ENCODE measurements around the gene UPP1.
"Not testable (repeated sequence)": the region's sequence is repeated elsewhere in the genome, so short reads cannot be mapped to it uniquely, and the experiment has no call there.

The UPP1 gene

DNA sequence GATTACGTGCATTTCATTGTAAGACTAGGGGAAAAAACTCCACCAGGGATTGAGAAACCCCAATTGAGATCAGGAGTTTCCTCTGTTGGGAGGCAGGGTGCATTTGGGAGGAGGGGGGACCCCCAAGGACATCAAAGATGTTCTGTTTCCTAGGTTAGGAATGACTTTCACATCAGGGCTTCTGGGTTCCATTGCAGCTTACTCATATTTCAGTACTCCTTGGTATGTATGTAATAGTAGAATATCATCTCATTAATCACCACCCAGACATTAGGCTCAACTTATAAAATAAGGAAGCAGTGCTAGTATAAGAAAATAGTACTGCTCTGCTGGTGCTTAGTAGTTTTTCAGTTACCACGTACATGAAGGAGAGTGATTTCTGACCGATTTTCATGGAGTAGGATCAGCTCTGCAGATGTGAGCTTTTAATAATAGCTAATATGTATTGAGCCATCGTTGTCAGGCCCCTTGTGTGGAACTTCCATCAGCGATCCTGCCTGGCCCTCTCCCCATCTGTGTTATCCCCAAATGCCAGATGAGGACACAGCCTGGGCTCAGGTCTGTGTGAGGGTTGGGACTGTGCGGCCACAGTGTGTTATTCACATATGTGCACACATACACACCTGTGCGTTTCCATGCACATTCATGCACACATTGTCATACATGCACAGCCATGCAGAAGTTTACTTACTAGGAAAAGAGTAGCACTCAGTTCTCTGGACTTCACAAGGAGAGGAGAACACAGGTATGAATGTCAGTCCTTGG lies 23.5 kb downstream of the UPP1 start:
- peak; percentile 46 for DNase-seq (ENCODE audit: low spot score)

DNA sequence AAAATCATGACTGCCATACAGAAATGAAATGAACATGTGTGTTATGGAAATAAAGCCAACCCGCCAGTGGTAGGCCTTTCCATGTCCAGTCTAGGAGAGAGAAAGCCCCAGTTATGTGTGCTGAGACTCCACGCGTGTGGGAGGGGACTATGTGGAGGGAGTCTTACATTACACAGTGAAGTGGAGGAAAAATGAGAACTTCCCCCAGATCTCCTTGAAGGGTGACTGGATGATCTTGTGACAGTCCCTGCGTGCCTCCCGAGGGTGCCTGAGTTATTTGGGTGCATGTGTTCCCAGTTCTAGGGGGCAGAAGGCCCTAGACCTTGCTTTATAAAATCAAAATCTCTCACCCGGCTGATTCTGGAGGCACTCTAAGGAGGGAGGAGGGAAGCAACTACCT lies 24.2 kb downstream of the UPP1 start:
- no peak for DNase-seq (ENCODE audit: low spot score)

DNA sequence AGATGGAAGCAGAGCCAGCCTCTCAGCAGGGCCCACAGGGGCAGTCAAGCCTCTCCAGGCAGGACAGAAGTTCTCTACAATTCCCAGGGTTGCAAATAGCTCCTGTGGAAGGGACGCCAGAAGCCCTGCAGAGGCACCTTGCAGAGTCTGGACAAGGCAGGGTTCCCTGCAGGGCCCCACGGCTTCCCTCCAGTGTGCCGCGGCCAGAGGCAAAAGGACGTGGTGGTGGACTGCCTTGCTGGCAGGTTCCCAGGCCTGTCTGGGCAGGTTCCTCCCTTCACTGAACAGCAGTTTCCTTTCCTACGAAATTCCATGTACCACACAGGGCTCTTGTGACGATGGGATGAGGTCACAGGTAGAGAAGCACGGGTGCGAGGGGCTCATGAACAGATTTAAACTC lies 25.1 kb downstream of the UPP1 start:
- DNase-seq (ENCODE audit: low spot score), result no peak

DNA sequence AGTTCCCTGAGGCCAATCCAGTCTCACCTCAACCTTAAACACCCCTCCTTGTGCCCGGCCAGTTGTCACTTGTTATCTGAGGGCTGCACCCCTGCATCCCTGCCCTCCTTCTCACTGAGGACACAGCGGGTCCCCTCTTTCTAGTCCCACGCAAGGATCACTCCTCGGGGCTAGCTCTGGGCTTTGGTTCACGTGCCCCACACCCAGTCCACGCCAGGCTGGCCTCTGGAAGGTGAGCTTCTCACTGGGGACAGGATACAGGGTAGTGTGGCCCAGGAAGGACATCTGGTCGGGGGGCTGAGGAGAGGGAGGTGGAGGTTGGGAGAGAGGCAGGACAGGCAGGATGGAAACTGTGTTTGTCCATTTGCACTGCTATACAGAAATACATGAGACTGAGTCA lies 25.5 kb downstream of the UPP1 start:
- DNase-seq (ENCODE audit: low spot score), result no peak

DNA sequence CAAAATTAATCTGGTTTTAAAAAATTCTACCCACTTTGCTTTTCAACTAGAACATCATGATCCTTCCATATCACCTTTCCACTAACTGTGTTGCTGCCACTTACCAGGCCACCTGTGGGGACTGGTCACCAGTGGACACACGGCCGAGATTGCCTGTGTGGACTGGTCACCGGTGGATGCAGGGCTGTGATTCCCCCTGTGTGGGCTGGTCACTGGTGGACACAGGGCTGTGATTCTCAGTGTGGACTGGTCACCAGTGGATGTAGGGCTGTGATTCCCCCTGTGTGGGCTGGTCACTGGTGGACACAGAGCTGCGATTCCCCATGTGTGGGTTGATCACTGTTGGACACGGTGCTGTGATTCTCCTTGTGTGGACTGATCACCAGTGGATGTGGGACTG lies 27.0 kb downstream of the UPP1 start:
- no peak for DNase-seq (ENCODE audit: low spot score)

DNA sequence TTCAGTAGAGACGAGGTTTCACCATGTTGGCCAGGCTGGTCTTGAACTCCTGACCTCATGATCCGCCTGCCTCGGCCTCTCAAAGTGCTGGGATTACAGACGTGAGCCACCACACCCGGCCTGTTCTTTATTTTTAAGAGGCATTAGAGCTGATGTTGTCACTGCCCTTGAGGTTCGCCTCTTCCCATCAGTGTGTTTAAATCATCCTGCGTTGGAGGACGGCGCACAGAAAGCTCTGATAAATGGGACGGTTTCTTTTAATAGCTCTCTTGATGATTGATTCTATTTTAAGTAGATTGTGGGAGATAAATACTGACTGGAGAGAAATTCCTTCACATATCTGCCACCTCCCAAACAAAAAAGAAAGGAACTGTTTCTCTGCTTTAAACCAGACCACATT lies 29.0 kb downstream of the UPP1 start:
- no peak for DNase-seq (ENCODE audit: low spot score)

DNA sequence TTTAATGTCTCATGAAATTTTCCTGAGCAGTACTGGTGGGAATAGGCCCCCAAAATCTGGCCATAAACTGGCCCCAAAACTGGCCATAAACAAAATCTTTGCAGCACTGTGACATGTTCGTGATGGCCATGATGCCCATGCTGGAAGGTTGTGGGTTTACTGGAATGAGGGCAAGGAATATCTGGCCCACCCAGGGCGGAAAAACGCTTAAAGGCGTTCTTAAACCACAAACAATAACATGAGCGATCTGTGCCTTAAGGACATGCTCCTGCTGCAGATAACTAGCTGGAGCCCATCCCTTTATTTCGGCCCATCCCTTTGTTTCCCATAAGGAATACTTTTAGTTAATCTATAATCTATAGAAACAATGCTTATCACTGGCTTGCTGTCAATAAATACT lies 31.5 kb downstream of the UPP1 start:
- not testable (repeated sequence) for DNase-seq (ENCODE audit: low spot score)

DNA sequence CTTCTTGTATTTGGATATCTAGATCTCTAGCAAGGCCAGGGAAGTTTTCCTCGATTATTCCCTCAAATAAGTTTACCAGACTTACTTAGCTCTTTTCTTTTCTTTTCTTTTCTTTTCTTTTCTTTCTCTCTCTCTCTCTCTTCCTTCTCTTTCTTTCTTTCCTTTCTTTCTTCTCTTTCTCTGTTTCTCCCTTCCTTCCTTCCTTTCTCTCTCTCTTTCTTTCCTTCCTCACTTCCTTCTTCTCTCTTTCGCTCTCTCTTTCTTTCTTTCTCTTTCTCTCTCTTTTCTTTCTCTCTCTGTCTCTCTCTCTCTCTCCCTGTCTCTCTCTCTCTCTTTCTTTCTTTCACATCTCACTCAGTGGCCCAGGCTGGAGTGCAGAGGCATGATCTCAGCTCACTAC lies 37.0 kb downstream of the UPP1 start:
- DNase-seq (ENCODE audit: low spot score), result no peak

DNA sequence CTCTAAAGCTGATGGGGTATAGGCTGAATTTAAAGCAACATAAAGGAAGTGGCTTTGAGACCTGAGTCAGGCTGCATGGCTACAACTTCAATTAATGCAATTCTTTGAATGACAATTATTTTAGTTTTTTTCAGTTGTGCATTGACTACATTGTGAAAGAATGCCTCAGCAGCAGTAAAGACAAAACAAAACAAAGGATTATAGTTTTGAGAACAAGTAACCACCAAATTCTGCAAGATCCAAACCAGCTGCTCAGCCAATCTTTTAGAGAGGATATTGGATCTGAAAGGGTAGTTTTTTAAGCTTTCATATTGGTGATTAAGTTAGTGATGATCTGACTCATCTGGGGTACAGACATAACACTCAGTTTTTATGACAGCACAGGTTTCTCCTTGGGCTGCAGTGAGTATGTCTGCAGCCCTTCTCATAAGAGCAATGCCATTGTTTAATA lies 41.6 kb downstream of the UPP1 start:
- peak; percentile 69 for DNase-seq (ENCODE audit: low spot score)

DNA sequence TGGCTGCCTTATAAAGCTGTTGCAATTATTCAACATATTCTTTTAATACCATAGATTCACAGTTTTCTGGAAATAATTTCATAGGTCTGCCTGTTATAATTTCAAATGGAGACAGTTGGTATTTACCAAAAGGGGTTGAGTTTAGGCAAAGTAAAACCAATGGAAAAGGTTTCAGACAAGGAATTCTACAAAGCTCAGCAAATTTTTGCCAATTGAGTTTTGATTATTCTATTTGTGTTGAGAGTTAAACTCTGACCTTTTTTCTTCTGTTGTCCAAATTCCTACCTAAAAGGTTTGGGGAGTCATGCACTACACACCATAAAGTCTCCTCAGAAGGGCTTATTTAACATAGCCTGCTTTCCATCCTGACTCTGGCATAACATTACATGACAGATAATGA lies 43.7 kb downstream of the UPP1 start:
- no peak for DNase-seq (ENCODE audit: low spot score)

DNA sequence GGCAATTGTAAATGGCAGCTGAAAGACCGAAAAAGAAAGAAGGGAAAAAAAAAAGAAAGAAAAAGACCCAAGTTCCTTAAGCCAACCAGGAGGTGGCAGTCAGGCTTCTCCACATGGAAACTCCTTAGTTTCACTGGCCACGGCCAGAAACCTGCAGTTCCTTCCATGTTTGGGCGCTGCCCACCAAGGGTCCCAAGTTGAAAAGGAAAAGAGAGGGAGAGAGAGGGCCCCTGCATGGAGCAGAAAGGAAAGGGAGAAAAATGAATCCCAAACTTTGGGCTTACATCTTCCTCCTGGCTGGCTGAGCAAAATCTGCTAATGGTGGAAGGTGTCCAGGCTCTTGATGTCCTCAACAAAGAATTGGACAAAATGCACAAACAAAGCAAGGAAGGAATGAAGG lies 50.4 kb downstream of the UPP1 start:
- DNase-seq (ENCODE audit: low spot score), result no peak

DNA sequence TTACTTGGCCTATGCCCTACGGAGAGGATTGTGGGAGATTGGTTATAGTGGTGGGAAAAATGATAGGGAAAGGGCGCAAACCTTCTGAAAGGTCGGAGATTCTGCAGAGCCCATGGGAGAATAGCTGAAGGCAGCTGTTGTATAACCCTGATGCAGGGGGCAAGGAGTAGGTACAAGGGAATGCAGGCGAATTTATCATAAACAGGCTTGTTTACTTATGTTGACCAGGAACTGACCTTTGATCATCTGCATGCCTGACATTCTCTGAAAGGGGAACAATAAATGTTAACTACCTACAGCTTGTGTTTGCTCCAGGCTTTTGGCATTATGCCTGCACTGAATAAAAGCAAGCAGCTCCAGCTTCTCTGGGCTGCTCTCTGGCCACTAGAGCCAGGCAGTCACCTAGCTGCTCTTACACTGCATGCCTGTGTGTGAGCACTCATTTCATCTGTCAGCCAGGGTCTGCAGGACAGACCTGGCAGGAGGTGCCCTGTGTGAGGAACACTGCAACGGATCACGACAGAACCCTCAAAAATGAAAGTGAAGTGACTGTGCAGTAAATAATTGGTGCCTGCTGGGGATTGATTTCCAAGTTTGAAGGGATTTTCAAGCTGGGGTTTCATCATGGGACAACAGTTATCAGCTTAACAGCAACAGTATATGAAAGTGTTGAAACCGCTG lies 51.1 kb downstream of the UPP1 start:
- no peak for DNase-seq (ENCODE audit: low spot score)

DNA sequence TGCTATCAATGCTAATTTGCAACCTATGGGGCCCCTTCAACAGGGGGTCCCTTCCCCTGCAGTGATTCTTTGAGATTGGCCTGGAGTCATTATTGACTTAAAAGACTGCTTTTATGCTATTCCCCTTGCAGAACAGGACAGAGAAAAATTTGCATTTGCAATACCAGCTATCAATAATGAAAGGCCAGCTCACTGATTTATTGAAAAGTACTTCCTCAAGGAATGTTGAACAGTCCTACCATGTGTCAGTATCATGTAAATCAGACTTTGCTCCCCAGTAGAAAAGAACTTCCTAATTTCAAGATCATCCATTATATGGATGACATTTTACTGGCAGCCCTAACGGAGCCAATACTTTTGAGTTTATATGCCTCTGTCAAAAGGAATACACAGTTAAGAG lies 52.5 kb downstream of the UPP1 start:
- DNase-seq (ENCODE audit: low spot score), result no peak

DNA sequence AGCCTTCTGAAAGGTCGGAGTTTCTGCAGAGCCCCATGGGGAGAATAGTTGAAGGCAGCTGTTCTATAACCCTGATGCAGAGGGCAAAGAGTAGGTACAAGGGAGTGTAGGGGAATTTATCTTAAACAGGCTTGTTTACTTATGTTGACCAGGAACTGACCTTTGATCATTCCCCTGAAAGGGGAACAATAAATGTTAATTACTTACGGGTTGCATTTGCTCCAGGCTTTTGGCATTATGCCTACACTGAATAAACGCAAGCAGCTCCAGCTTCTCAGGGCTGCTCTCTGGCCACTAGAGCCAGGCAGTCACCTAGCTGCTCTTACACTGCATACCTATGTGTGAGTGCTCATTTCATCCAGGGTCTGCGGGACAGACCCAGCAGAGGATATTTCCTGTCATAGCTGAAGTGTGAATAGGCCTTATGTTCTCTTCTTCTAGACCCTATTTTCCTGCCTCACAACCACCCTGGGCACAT lies 55.3 kb downstream of the UPP1 start:
- DNase-seq (ENCODE audit: low spot score), result no peak

DNA sequence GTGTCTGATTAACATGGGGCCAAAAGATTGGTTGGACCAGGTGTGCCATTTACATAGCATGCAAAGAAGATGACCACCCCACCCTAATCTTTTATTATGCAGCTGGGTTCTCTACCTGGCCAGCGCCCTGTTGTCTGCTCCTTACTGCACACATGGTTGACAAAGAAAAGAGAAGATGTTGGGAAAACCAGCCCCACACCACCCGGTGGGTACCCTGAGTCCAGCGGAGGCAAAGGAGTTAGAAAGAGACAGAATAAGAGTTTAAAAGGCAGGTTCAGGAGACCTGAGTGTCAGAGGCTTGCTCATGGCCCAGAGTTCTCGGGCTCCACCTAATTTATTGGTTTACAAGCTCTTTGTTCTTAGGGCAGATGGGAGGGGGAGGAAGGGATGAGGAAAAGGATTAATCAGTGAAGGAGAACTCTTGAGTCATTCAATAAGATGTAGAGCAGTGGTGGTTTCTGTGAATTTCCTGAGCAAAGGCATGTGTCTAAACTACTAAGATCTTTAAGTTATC lies 58.1 kb downstream of the UPP1 start:
- DNase-seq (ENCODE audit: low spot score), result no peak

DNA sequence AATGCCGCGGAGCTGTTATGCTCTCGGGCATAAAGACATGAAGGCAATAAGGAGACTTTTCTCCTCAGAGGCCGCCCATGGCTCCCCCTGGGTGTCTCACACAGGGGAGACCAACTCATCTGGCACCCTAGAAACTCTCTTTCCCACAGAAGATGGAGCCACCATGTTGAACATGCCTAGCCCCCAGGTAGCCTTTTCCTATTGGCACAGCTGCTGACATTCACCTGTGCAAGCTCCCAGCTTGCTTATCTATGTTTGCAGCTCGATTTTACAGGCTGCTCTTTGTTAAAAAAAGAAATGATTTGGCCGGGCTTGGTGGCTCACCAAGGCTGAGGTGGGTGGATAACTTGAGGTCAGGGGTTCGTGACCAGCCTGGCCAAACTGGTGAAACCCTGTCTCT lies 58.6 kb downstream of the UPP1 start:
- not testable (repeated sequence) for DNase-seq (ENCODE audit: low spot score)

DNA sequence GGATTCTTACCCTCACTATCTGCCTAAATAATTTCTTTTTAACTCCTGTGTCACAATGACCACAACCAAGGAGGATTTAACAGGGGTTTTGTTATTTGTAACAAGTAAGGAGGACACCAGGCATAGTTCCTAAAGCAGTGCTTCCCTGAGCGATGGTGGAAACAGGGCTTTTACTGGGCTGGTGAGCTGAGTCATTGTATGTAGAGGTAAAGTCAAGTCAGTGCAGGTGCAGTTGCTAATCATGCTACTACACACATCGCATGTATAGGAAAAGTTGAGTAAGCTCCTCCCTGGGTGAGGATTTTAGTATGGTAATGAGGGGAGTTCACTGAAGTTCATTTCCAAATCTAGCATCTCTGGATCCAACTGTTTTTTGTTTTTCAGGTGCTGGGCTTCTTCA lies 59.2 kb downstream of the UPP1 start:
- no peak for DNase-seq (ENCODE audit: low spot score)

DNA sequence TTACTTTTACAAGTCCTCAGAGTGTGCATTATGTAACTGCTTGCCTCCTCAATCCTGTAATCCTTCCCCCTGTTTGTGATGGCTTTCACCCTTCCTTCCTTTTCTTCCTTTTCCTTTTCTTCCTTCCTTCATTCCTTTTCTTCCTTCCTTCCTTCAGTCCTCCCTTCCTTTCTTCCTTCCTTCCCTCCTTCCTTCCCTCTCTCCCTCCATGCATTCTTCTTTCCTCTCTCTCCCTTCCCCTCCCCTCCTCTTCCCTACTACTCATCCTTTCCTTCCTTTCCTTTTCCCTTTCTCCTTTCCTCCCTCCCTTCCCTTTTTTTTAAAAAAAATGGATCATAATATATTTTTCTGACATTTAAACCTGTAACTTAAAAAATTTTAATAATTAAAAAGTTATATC lies 60.0 kb downstream of the UPP1 start:
- DNase-seq (ENCODE audit: low spot score), result no peak

DNA sequence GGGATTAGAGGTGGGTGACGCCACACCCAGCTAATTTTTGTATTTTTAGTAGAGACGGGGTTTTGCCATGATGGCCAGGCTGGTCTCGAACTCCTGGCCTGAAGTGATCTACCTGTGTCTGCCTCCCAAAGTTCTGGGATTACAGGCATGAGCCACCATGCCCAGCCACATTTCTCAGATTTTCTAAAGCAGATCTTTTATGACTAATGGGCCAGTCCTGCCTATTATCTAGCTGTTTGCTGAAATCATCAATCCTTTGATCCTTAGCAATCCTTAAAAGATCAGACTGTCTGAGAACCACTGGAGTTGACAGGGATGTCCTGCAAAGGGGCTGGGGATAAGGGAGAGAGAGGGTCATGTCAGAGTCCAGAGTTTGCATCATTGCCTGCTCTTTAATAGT lies 61.0 kb downstream of the UPP1 start:
- DNase-seq (ENCODE audit: low spot score), result no peak

DNA sequence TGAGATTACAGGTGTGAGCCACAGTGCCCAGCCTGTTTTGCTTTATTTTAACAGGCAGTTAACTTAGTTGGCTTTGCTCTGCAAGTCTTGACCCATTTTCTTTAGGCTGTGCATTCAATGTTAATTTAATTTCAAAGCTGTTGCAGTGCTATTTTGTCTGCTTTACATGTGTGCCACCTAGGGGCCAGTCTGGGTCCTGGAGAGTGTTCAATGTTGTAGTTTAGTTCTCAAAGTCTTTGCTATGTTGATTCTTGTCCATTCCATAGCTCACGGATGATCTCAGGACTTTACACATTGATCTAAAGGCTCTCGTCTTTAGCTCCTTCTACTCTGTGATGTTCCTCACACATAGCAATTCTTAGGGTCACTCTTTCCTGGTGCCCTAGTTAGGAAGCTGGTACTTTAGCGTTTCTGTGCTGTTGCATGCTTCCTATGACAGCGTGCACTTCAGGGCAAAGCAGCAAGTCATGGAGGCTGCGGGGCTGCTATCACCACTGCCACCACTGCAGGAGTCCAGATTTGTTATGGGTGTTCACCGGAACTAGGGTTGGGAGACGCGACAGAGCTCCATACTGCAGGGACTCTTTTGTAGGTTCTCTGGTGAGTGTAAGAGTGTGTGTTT lies 65.8 kb downstream of the UPP1 start:
- peak; percentile 76 for DNase-seq (ENCODE audit: low spot score)
